ENCODE measurements around the gene DONSON. TPM values are rescaled to one million over a fixed set of nuclear protein-coding genes. Genes with fewer than 3 reads are reported as not detected.
"Not testable (repeated sequence)": the region's sequence is repeated elsewhere in the genome, so short reads cannot be mapped to it uniquely, and the experiment has no call there.

The DONSON gene
- total RNA-seq, 2 experiments from 2014 or later, result 41.6 to 46.3 TPM

- ATAC-seq (no peak), DNase-seq (no peak)
- Mint-ChIP-seq H3K9me3 (ENCODE audit: low read depth) (no peaks in the 10 kb centered on the region), H3K27ac (no peak overlapping the region), H3K4me1 (peaks cover 30% of the 10 kb centered on the region), H3K36me3 (peaks cover 38% of the 10 kb centered on the region), H3K27me3 (no peaks in the 10 kb centered on the region), H3K4me3 (no peak overlapping the region)
- CTCF ChIA-PET, result interaction anchor here (1.7 to 2.0 kb wide), 2 partner anchors 21 kb away, joined by 5 to 8 read pairs; no protein-coding TSS in a partner anchor
These were observed 4.0 kb downstream of the DONSON start for GRCh38 chr21:33584455-33584854.

GRCh38 chr21:33578959-33579542, 9.4 kb downstream of the DONSON start:
- H3K27me3 Mint-ChIP-seq, result no peaks in the 10 kb centered on the region
- peaks cover 17% of the 10 kb centered on the region for H3K4me1 Mint-ChIP-seq
- H3K36me3 Mint-ChIP-seq, result peaks cover 50% of the 10 kb centered on the region
- no peak overlapping the region for H3K4me3 Mint-ChIP-seq
- CTCF ChIA-PET, result interaction anchor here (1.4 to 2.0 kb wide), 3 partner anchors 9 to 31 kb away, joined by 4 to 9 read pairs (median 4); partner anchors contain the start of gene DONSON
- no peaks in the 10 kb centered on the region for H3K9me3 Mint-ChIP-seq (ENCODE audit: low read depth)
- ATAC-seq (no peak), DNase-seq (no peak)
- peak overlapping the region; percentile 75 for H3K27ac Mint-ChIP-seq

GRCh38 chr21:33578214-33578613, 10.3 kb downstream of the DONSON start:
- Mint-ChIP-seq H3K4me3 (no peak overlapping the region), H3K36me3 (peaks cover 53% of the 10 kb centered on the region), H3K27me3 (no peaks in the 10 kb centered on the region), H3K9me3 (ENCODE audit: low read depth) (no peaks in the 10 kb centered on the region), H3K27ac (no peak overlapping the region), H3K4me1 (peaks cover 17% of the 10 kb centered on the region)
- no peak for DNase-seq
- ATAC-seq, result no peak
- CTCF ChIA-PET, result interaction anchor here (1.4 to 2.0 kb wide), 3 partner anchors 10 to 30 kb away, joined by 4 to 9 read pairs (median 4); partner anchors contain the start of gene DONSON

GRCh38 chr21:33576741-33577141, 11.7 kb downstream of the DONSON start:
- CTCF ChIA-PET, result interaction anchor here (1.5 kb wide), 1 partner anchor 12 kb away, joined by 4 read pairs; the partner anchor contains the start of gene DONSON
- Mint-ChIP-seq H3K36me3 (peaks cover 54% of the 10 kb centered on the region), H3K4me1 (peaks cover 17% of the 10 kb centered on the region), H3K27ac (peak overlapping the region; percentile 7)
- not testable (repeated sequence) for H3K4me3 Mint-ChIP-seq; DNase-seq; H3K27me3 Mint-ChIP-seq; ATAC-seq; H3K9me3 Mint-ChIP-seq (ENCODE audit: low read depth)

- Mint-ChIP-seq H3K36me3 (peaks cover 59% of the 10 kb centered on the region), H3K27ac (no peak overlapping the region), H3K27me3 (no peaks in the 10 kb centered on the region), H3K4me1 (peaks cover 12% of the 10 kb centered on the region), H3K9me3 (ENCODE audit: low read depth) (no peaks in the 10 kb centered on the region), H3K4me3 (no peak overlapping the region)
- no peak for ATAC-seq
- DNase-seq, result no peak
- CTCF ChIA-PET, result interaction anchor here (0.7 to 3.1 kb wide), 3 partner anchors 16 to 33 kb away, joined by 3 to 15 read pairs (median 3); partner anchors contain the start of gene DONSON
These were observed 16.1 kb downstream of the DONSON start for GRCh38 chr21:33572350-33572749.

- no peaks in the 10 kb centered on the region for H3K27me3 Mint-ChIP-seq
- ATAC-seq (no peak), DNase-seq (no peak)
- H3K36me3 Mint-ChIP-seq, result peaks cover 49% of the 10 kb centered on the region
- no peak overlapping the region for H3K4me3 Mint-ChIP-seq
- CTCF ChIA-PET, result interaction anchor here (0.9 to 1.0 kb wide), 2 partner anchors 13 to 19 kb away, joined by 3 to 4 read pairs; partner anchors contain the start of gene DONSON
- H3K27ac Mint-ChIP-seq, result no peak overlapping the region
- no peaks in the 10 kb centered on the region for H3K9me3 Mint-ChIP-seq (ENCODE audit: low read depth)
- peaks cover 15% of the 10 kb centered on the region for H3K4me1 Mint-ChIP-seq
These were observed 18.5 kb downstream of the DONSON start for GRCh38 chr21:33569991-33570390.

GRCh38 chr21:33568448-33568847, 20.0 kb downstream of the DONSON start:
- ATAC-seq, result no peak
- peaks cover 42% of the 10 kb centered on the region for H3K36me3 Mint-ChIP-seq

GRCh38 chr21:33567914-33568313, 20.6 kb downstream of the DONSON start:
- Mint-ChIP-seq H3K27ac (no peak overlapping the region), H3K4me1 (peaks cover 18% of the 10 kb centered on the region), H3K4me3 (no peak overlapping the region), H3K9me3 (ENCODE audit: low read depth) (no peaks in the 10 kb centered on the region), H3K36me3 (peaks cover 42% of the 10 kb centered on the region), H3K27me3 (no peaks in the 10 kb centered on the region)
- CTCF ChIA-PET, result interaction anchor here (0.8 to 1.4 kb wide), 2 partner anchors 11 to 38 kb away, joined by 3 to 5 read pairs; no protein-coding TSS in a partner anchor
- no peak for ATAC-seq
- no peak for DNase-seq

More at GRCh38 chr21:33568448-33568847, 20.0 kb downstream of the DONSON start:
- Mint-ChIP-seq H3K4me1 (peaks cover 16% of the 10 kb centered on the region), H3K27me3 (no peaks in the 10 kb centered on the region), H3K27ac (no peak overlapping the region), H3K4me3 (no peak overlapping the region), H3K9me3 (ENCODE audit: low read depth) (no peaks in the 10 kb centered on the region)
- CTCF ChIA-PET, result interaction anchor here (0.8 to 1.4 kb wide), 2 partner anchors 11 to 38 kb away, joined by 3 to 5 read pairs; no protein-coding TSS in a partner anchor
- DNase-seq, result no peak

- ATAC-seq (no peak), DNase-seq (no peak)
- H3K9me3 Mint-ChIP-seq (ENCODE audit: low read depth), result no peaks in the 10 kb centered on the region
- CTCF ChIA-PET, result interaction anchor here (0.8 kb wide), 1 partner anchor 22 kb away, joined by 3 read pairs; the partner anchor contains the start of gene DONSON
- peaks cover 36% of the 10 kb centered on the region for H3K36me3 Mint-ChIP-seq
- peaks cover 20% of the 10 kb centered on the region for H3K4me1 Mint-ChIP-seq
- no peaks in the 10 kb centered on the region for H3K27me3 Mint-ChIP-seq
- no peak overlapping the region for H3K27ac Mint-ChIP-seq
- no peak overlapping the region for H3K4me3 Mint-ChIP-seq
These were observed 22.0 kb downstream of the DONSON start for GRCh38 chr21:33566514-33566913.

- no peak overlapping the region for H3K4me3 Mint-ChIP-seq
- peak overlapping the region; percentile 45 for H3K27ac Mint-ChIP-seq
- ATAC-seq (no peak), DNase-seq (no peak)
- H3K9me3 Mint-ChIP-seq (ENCODE audit: low read depth), result no peaks in the 10 kb centered on the region
- CTCF ChIA-PET, result interaction anchor here (0.6 kb wide), 1 partner anchor 33 kb away, joined by 3 read pairs; no protein-coding TSS in a partner anchor
- H3K27me3 Mint-ChIP-seq, result no peaks in the 10 kb centered on the region
- H3K4me1 Mint-ChIP-seq, result peaks cover 25% of the 10 kb centered on the region
- H3K36me3 Mint-ChIP-seq, result peaks cover 48% of the 10 kb centered on the region
These were observed 26.1 kb downstream of the DONSON start for GRCh38 chr21:33562389-33562788.

- H3K4me1 Mint-ChIP-seq, result peaks cover 28% of the 10 kb centered on the region
- no peak overlapping the region for H3K27ac Mint-ChIP-seq
- H3K9me3 Mint-ChIP-seq (ENCODE audit: low read depth), result no peaks in the 10 kb centered on the region
- ATAC-seq (no peak), DNase-seq (no peak)
- H3K36me3 Mint-ChIP-seq, result peaks cover 58% of the 10 kb centered on the region
- no peaks in the 10 kb centered on the region for H3K27me3 Mint-ChIP-seq
- CTCF ChIA-PET, result no interaction called here
- no peak overlapping the region for H3K4me3 Mint-ChIP-seq
These were observed 27.1 kb downstream of the DONSON start for GRCh38 chr21:33561373-33561772.

GRCh38 chr21:33560965-33561364, 27.5 kb downstream of the DONSON start:
- peaks cover 31% of the 10 kb centered on the region for H3K4me1 Mint-ChIP-seq
- no peak overlapping the region for H3K27ac Mint-ChIP-seq

GRCh38 chr21:33559813-33560212, 28.7 kb downstream of the DONSON start:
- peaks cover 33% of the 10 kb centered on the region for H3K4me1 Mint-ChIP-seq
- H3K36me3 Mint-ChIP-seq, result peaks cover 71% of the 10 kb centered on the region
- CTCF ChIA-PET, result interaction anchor here (0.5 kb wide), 1 partner anchor 102 kb away, joined by 3 read pairs; no protein-coding TSS in a partner anchor
- H3K4me3 Mint-ChIP-seq, result no peak overlapping the region
- no peaks in the 10 kb centered on the region for H3K9me3 Mint-ChIP-seq (ENCODE audit: low read depth)
- no peak for DNase-seq
- no peak overlapping the region for H3K27ac Mint-ChIP-seq
- no peaks in the 10 kb centered on the region for H3K27me3 Mint-ChIP-seq
- ATAC-seq, result no peak

More at GRCh38 chr21:33560965-33561364, 27.5 kb downstream of the DONSON start:
- no peak for ATAC-seq
- peaks cover 62% of the 10 kb centered on the region for H3K36me3 Mint-ChIP-seq
- H3K27me3 Mint-ChIP-seq, result no peaks in the 10 kb centered on the region
- DNase-seq, result no peak
- CTCF ChIA-PET, result no interaction called here
- H3K4me3 Mint-ChIP-seq, result no peak overlapping the region
- H3K9me3 Mint-ChIP-seq (ENCODE audit: low read depth), result no peaks in the 10 kb centered on the region

Measured in activated CD8-positive, alpha-beta memory T cell treated with anti-CD3 and anti-CD28 coated beads, Interleukin-2, amount 10 ng/mL, durations not matched to agents 7 days and 5 days (primary cell).